ENCODE data around the gene ZNF853. TPM values are rescaled to one million over a fixed set of nuclear protein-coding genes. Genes with fewer than 3 reads are reported as not detected.

The ZNF853 gene
- total and polyA plus RNA-seq, 10 of the 15 experiments (the other 5 are each of a cell fraction or from before 2014, with no cell fraction given), result 0.04 to 0.26 (median 0.05) TPM; not detected in 4

DNA sequence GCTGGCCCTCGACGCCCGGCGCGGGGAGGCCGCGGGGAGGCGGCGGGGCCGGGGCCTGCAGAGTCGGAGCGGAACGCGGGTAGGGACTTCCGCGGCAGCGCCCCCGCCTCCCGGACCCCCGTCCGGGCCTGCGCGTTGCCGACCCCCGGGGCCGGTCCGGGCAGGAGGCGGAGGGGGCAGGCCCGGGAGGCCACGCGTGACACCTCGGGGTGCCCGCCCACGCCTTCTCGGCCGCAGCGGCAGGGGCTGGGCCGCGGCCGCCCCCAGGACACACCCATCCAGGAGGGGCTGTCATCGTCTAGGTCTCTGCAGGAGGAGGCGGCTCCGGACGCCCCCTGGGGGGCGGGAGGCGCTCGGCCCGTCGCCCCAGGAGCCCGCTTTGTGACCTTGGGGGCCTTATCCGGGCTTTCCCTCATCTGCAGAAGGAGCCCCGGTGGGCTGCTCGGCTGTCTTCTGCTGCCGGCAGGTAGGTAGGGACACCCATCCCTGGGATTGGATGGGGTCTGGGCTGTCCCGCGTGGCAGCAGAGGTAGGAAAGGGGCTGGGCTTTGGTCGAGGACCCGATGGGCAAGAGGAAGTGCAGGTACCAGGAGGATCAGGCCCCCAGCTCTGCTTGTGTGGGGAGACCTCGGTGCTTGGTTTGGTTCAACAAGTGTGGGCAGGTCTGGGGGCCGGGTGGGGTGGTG is 22.3 kb downstream of the ZNF853 start:
- RAD21 ChIA-PET (ENCODE audit: unreplicated experiment), result interaction anchor here (1.0 kb wide), 1 partner anchor 88 kb away, joined by 3 read pairs; no protein-coding TSS in a partner anchor
- Histone ChIP-seq H3K4me3 (peak overlapping the region; percentile 73), H3K4me1 (ENCODE audit: control insufficient read depth, insufficient read depth, low read length) (peaks cover 9% of the 10 kb centered on the region; the same call in 1 of the 2 replicates), H2AFZ (ENCODE audit: control insufficient read depth, low read depth, low read length) (peak overlapping the region; percentile 47; the same call in 1 of the 2 replicates), H3K4me2 (ENCODE audit: control insufficient read depth, insufficient read depth) (peak overlapping the region; percentile 90), H3K27me3 (replicated peaks in 1 of 2; ENCODE audit: control insufficient read depth in 2 of 2, insufficient read depth in 2 of 2, low read length in 1 of 2) (no peaks in the 10 kb centered on the region), H3K9me3 (replicated peaks; ENCODE audit: control insufficient read depth, insufficient read depth, low read length) (no peaks in the 10 kb centered on the region; the same call in 2 of the 3 replicates), H3K79me2 (ENCODE audit: control insufficient read depth, insufficient read depth, low read length) (peaks cover 22% of the 10 kb centered on the region), H4K20me1 (ENCODE audit: control insufficient read depth, insufficient read depth) (no peaks in the 10 kb centered on the region; the same call in 1 of the 2 replicates), H3K27ac (ENCODE audit: control insufficient read depth, insufficient read depth) (peak overlapping the region; percentile 58; the same call in 1 of the 2 replicates), H3K9ac (ENCODE audit: control insufficient read depth, insufficient read depth, low read length) (peak overlapping the region; percentile 68), H3K36me3 (ENCODE audit: control insufficient read depth in 2 of 2, insufficient read depth in 2 of 2, low read length in 1 of 2) (peaks cover 0 to 8% of the 10 kb centered on the region in 2 experiments; a peak in 3 of 4 replicates)
- ATAC-seq, result peak; percentile 89
- SMC1A ChIA-PET (ENCODE audit: uncharacterized antibody, unreplicated experiment), result no interaction called here
- POLR2A ChIA-PET, result interaction anchor here (0.8 to 1.2 kb wide), 3 partner anchors 27 to 91 kb away, joined by 3 read pairs; no protein-coding TSS in a partner anchor
- DNase-seq (ENCODE audit: low read depth, low spot score), result no peak
- WGBS (ENCODE audit: insufficient coverage, insufficient replicate concordance, low lambda C conversion rate, missing lambda C conversion rate), result 3% methylated on average over 30 of the region's 60 CpGs
- BruUV-seq (replicated peaks), result no TSS peak
- in situ Hi-C loops (cut with MboI) (no loop called here), intact Hi-C loops (cut with micrococcal nuclease; ENCODE audit: unreplicated experiment) (loop anchor here (5.0 kb wide), 1 partner anchor 60 kb away; the partner anchor contains the start of gene ZDHHC4)
- no peak for FAIRE-seq
- CTCF ChIA-PET, result no interaction called here
- TF ChIP-seq PBX3 (IDR thresholded peaks at IDR 0.05; ENCODE audit: insufficient replicate concordance, low read depth, low read length), result no peak
- no peak for TF ChIP-seq CBFB (IDR thresholded peaks at IDR 0.05; ENCODE audit: low read depth)
- no peak for TF ChIP-seq POU2F2 (IDR thresholded peaks at IDR 0.05; ENCODE audit: borderline replicate concordance, low read depth, low read length)
- TF ChIP-seq SUPT20H (IDR thresholded peaks at IDR 0.05; ENCODE audit: borderline replicate concordance, control insufficient read depth, low read depth, low read length), result no peak
- TF ChIP-seq CBX3 (IDR thresholded peaks at IDR 0.05; ENCODE audit: borderline replicate concordance, low read depth), result no peak
- TF ChIP-seq CEBPB (IDR thresholded peaks at IDR 0.05; ENCODE audit: borderline replicate concordance in 1 of 2, low read depth in 2 of 2, low read length in 2 of 2), result no peak
- 0 out of 2 replicates have a peak, but pooled peaks have one; percentile 21 for TF ChIP-seq ZSCAN29 (IDR thresholded peaks at IDR 0.05)
- TF ChIP-seq ZZZ3 (IDR thresholded peaks at IDR 0.05; ENCODE audit: control insufficient read depth, insufficient read length, low read depth), result no peak
- no peak for TF ChIP-seq IKZF2 (IDR thresholded peaks at IDR 0.05)
- TF ChIP-seq HDGF (IDR thresholded peaks at IDR 0.05), result 0 out of 2 replicates have a peak, but pooled peaks have one; percentile 29
- no peak for TF ChIP-seq IKZF1 (conservative IDR thresholded peaks at IDR 0.05)
- no peak for TF ChIP-seq STAT1 (conservative IDR thresholded peaks at IDR 0.05)
- no peak for TF ChIP-seq SRF (IDR thresholded peaks at IDR 0.05; ENCODE audit: low read depth in 2 of 2, low read length in 2 of 2)
- TF ChIP-seq RFX5 (IDR thresholded peaks at IDR 0.05; ENCODE audit: low read depth, low read length), result no peak
- TF ChIP-seq BHLHE40 (IDR thresholded peaks at IDR 0.05; ENCODE audit: borderline replicate concordance in 1 of 2, low read depth in 2 of 2, low read length in 1 of 2), result peak; percentile 77 to 86
- TF ChIP-seq KLF5 (IDR thresholded peaks at IDR 0.05; ENCODE audit: partially characterized antibody), result no peak
- no peak for TF ChIP-seq WRNIP1 (IDR thresholded peaks at IDR 0.05; ENCODE audit: borderline replicate concordance, low read depth, low read length)
- no peak; the same call in 1 of the 2 replicates for TF ChIP-seq POLR2A (IDR thresholded peaks at IDR 0.05; ENCODE audit: low read depth, low read length)
- TF ChIP-seq SIX5 (IDR thresholded peaks at IDR 0.05; ENCODE audit: low read depth, low read length, severe bottlenecking), result no peak
- peak; percentile 77 for TF ChIP-seq NR2F1 (conservative IDR thresholded peaks at IDR 0.05)
- TF ChIP-seq ZBTB33 (IDR thresholded peaks at IDR 0.05), result no peak
- TF ChIP-seq ZBED1 (IDR thresholded peaks at IDR 0.05; ENCODE audit: borderline replicate concordance), result no peak
- TF ChIP-seq SUZ12 (IDR thresholded peaks at IDR 0.05; ENCODE audit: unreplicated experiment), result no peak
